ENCODE results near the gene GZMB. TPM values are rescaled to one million over a fixed set of nuclear protein-coding genes. Genes with fewer than 3 reads are reported as not detected.

GZMB gene
- total and polyA plus RNA-seq, 2 of the 8 experiments (the other 6 are each of a cell fraction or from before 2014, with no cell fraction given), result not detected

DNA sequence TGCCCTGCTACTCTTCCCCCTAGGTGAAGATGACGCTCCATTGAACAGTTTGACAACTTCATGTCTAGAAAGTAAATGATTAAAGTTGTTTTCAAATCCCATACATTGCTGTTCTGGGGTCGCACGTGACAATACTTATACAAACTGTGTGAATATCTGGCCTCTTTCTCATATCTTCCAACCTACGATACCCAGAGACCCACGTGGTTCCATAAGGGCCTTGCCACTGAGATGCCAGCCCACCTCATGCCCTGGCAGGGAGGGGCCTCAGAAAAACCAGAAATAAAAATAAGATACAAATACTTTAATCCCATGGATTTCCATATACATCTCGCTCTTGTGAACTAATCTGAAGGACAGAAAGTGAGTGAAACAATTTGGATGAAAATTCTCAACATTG lies 4.5 kb downstream of the GZMB start:
- no peak overlapping the region for H2BK12ac ChIP-seq (ENCODE audit: low read depth, low read length)
- no peak overlapping the region for H3K23ac ChIP-seq (ENCODE audit: insufficient read length)
- no peak overlapping the region for H3K14ac ChIP-seq (ENCODE audit: insufficient read length)
- no peaks in the 10 kb centered on the region for H4K20me1 ChIP-seq (replicated peaks in 1 of 2; ENCODE audit: control insufficient read depth in 1 of 2, insufficient read depth in 2 of 2, low read length in 2 of 2)
- H3K27me3 ChIP-seq (replicated peaks in 1 of 4; ENCODE audit: control insufficient read depth in 3 of 4, extremely low read depth in 1 of 4, insufficient read depth in 3 of 4, low read length in 3 of 4), result no peaks in the 10 kb centered on the region
- no peaks in the 10 kb centered on the region for H3K79me2 ChIP-seq (ENCODE audit: control insufficient read depth in 1 of 2, insufficient read depth in 2 of 2, low read length in 2 of 2)
- H2BK20ac ChIP-seq (ENCODE audit: low read length), result no peak overlapping the region
- peaks cover 42 to 60% of the 10 kb centered on the region in 2 experiments for H3K9me3 ChIP-seq (ENCODE audit: insufficient read depth in 2 of 2, low read depth in 1 of 2, low read length in 1 of 2)
- no peak overlapping the region for H2BK5ac ChIP-seq (ENCODE audit: low read depth, low read length)
- H4K5ac ChIP-seq (ENCODE audit: insufficient read length, low read depth, low read length), result no peak overlapping the region
- H2BK15ac ChIP-seq (ENCODE audit: low read length), result no peak overlapping the region
- H3K79me1 ChIP-seq (ENCODE audit: low read depth, low read length), result no peaks in the 10 kb centered on the region
- ChIA-PET POLR2A (ENCODE audit: partially characterized antibody) (no interaction called here), CTCF (ENCODE audit: partially characterized antibody) (no interaction called here)
- H3K56ac ChIP-seq (replicated peaks; ENCODE audit: insufficient read length, low read depth, low read length), result no peak overlapping the region
- no peak overlapping the region for H4K91ac ChIP-seq (replicated peaks; ENCODE audit: insufficient read length, low read length)
- no peaks in the 10 kb centered on the region for H3K23me2 ChIP-seq (ENCODE audit: low read depth, low read length)
- H2BK120ac ChIP-seq (replicated peaks; ENCODE audit: low read depth, low read length), result no peak overlapping the region
- H2AFZ ChIP-seq (ENCODE audit: low read length), result no peak overlapping the region
- H3K4me2 ChIP-seq (ENCODE audit: insufficient read depth in 1 of 2, low read depth in 2 of 2, low read length in 2 of 2), result no peak overlapping the region
- no peak overlapping the region for H4K8ac ChIP-seq (ENCODE audit: extremely low read depth, insufficient read depth, low read length)
- no peak overlapping the region for H3K18ac ChIP-seq (ENCODE audit: extremely low read depth, low read length)
- 70% methylated on average over 6 of the region's 6 CpGs; no CpG with 5 or more reads in 1 of the 2 experiments for WGBS, 2 experiments (ENCODE audit: extremely low coverage in 1 of 2, insufficient coverage in 1 of 2, insufficient read length in 1 of 2, insufficient replicate concordance in 2 of 2, low coverage in 1 of 2, low lambda C conversion rate in 2 of 2, missing lambda C conversion rate in 1 of 2)
- no peaks in the 10 kb centered on the region for H3K4me1 ChIP-seq (replicated peaks in 1 of 4; ENCODE audit: control insufficient read depth in 3 of 4, insufficient read depth in 4 of 4, low read length in 3 of 4)
- DNase-seq (ENCODE audit: low read depth in 1 of 2, low spot score in 2 of 2) (no peak), FAIRE-seq (no peak)
- no peak overlapping the region for H3K27ac ChIP-seq (ENCODE audit: low read depth, low read length)
- no peaks in the 10 kb centered on the region for H3K36me3 ChIP-seq (ENCODE audit: control insufficient read depth in 2 of 4, insufficient read depth in 4 of 4, low read length in 3 of 4)
- H2AK5ac ChIP-seq (ENCODE audit: low read depth, low read length), result no peak overlapping the region
- no peak for TF ChIP-seq CTBP2 (IDR thresholded peaks at IDR 0.05; ENCODE audit: borderline replicate concordance, insufficient read depth, insufficient read length, low read length)
- TF ChIP-seq GABPA (IDR thresholded peaks at IDR 0.05; ENCODE audit: borderline replicate concordance, insufficient read depth, low read length), result no peak
- no peak for TF ChIP-seq BCL11A (IDR thresholded peaks at IDR 0.05; ENCODE audit: low read depth in 2 of 2, low read length in 2 of 2)
- no peak for TF ChIP-seq BRCA1 (IDR thresholded peaks at IDR 0.05; ENCODE audit: low read depth, low read length)
- TF ChIP-seq, protein P1, sequence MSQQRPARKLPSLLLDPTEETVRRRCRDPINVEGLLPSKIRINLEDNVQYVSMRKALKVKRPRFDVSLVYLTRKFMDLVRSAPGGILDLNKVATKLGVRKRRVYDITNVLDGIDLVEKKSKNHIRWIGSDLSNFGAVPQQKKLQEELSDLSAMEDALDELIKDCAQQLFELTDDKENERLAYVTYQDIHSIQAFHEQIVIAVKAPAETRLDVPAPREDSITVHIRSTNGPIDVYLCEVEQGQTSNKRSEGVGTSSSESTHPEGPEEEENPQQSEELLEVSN (IDR thresholded peaks at IDR 0.05), result no peak
- no peak overlapping the region for H3K4ac ChIP-seq (replicated peaks; ENCODE audit: insufficient read length, low read depth, low read length)
- no peak overlapping the region for H3K9ac ChIP-seq (replicated peaks in 1 of 4; ENCODE audit: extremely low read depth in 1 of 4, low read depth in 3 of 4, low read length in 3 of 4)
- H3K4me3 ChIP-seq (ENCODE audit: extremely low read depth in 1 of 4, insufficient read depth in 2 of 4, low read depth in 3 of 4, low read length in 4 of 4), result no peak overlapping the region

Data from H1 (cell line).